ENCODE measurements around the gene ZBTB17.
"Not testable (repeated sequence)": the region's sequence is repeated elsewhere in the genome, so short reads cannot be mapped to it uniquely, and the experiment has no call there.

ZBTB17 gene

GRCh38 chr1:16001274-16001673, 25.4 kb upstream of the ZBTB17 start:
- not testable (repeated sequence) for H3K36me3 ChIP-seq (ENCODE audit: insufficient read depth, low read length); H3K9me3 ChIP-seq (ENCODE audit: control insufficient read depth, insufficient read depth, low read length); H3K9ac ChIP-seq (ENCODE audit: low read depth, low read length); H3K4me1 ChIP-seq (ENCODE audit: insufficient read depth, low read length)

GRCh38 chr1:15998929-15999328, 23.0 kb upstream of the ZBTB17 start:
- no peaks in the 10 kb centered on the region for H3K36me3 ChIP-seq (ENCODE audit: insufficient read depth, low read length)
- H3K9me3 ChIP-seq (ENCODE audit: control insufficient read depth, insufficient read depth, low read length): no peaks in the 10 kb centered on the region

GRCh38 chr1:15997637-15998280, 21.9 kb upstream of the ZBTB17 start:
- H3K4me1 ChIP-seq (ENCODE audit: insufficient read depth, low read length): no peaks in the 10 kb centered on the region

More at GRCh38 chr1:15998929-15999328, 23.0 kb upstream of the ZBTB17 start:
- Histone ChIP-seq H3K4me1 (ENCODE audit: insufficient read depth, low read length) (peaks cover 3% of the 10 kb centered on the region; the same call in 1 of the 2 replicates), H3K9ac (ENCODE audit: low read depth, low read length) (no peak overlapping the region)

GRCh38 chr1:15997076-15997585, 21.2 kb upstream of the ZBTB17 start:
- Histone ChIP-seq H3K9ac (ENCODE audit: low read depth, low read length) (no peak overlapping the region), H3K4me1 (ENCODE audit: insufficient read depth, low read length) (no peaks in the 10 kb centered on the region), H3K9me3 (ENCODE audit: control insufficient read depth, insufficient read depth, low read length) (no peaks in the 10 kb centered on the region), H3K36me3 (ENCODE audit: insufficient read depth, low read length) (no peaks in the 10 kb centered on the region)

More at GRCh38 chr1:15997637-15998280, 21.9 kb upstream of the ZBTB17 start:
- Histone ChIP-seq H3K9me3 (ENCODE audit: control insufficient read depth, insufficient read depth, low read length) (no peaks in the 10 kb centered on the region), H3K36me3 (ENCODE audit: insufficient read depth, low read length) (no peaks in the 10 kb centered on the region), H3K9ac (ENCODE audit: low read depth, low read length) (no peak overlapping the region)

GRCh38 chr1:15994590-15995351, 18.9 kb upstream of the ZBTB17 start:
- H3K36me3 ChIP-seq (ENCODE audit: insufficient read depth, low read length): no peaks in the 10 kb centered on the region
- H3K9ac ChIP-seq (ENCODE audit: low read depth, low read length): no peak overlapping the region
- no peaks in the 10 kb centered on the region for H3K9me3 ChIP-seq (ENCODE audit: control insufficient read depth, insufficient read depth, low read length)
- H3K4me1 ChIP-seq (ENCODE audit: insufficient read depth, low read length): no peaks in the 10 kb centered on the region

- H3K9me3 ChIP-seq (ENCODE audit: control insufficient read depth, insufficient read depth, low read length): no peaks in the 10 kb centered on the region
- no peak overlapping the region for H3K9ac ChIP-seq (ENCODE audit: low read depth, low read length)
- no peaks in the 10 kb centered on the region for H3K36me3 ChIP-seq (ENCODE audit: insufficient read depth, low read length)
- no peaks in the 10 kb centered on the region for H3K4me1 ChIP-seq (ENCODE audit: insufficient read depth, low read length)
Measured at GRCh38 chr1:15994081-15994480, 18.2 kb upstream of the ZBTB17 start.

GRCh38 chr1:15993666-15994065, 17.8 kb upstream of the ZBTB17 start:
- H3K36me3 ChIP-seq (ENCODE audit: insufficient read depth, low read length): no peaks in the 10 kb centered on the region
- H3K4me1 ChIP-seq (ENCODE audit: insufficient read depth, low read length): no peaks in the 10 kb centered on the region
- H3K9me3 ChIP-seq (ENCODE audit: control insufficient read depth, insufficient read depth, low read length): no peaks in the 10 kb centered on the region
- no peak overlapping the region for H3K9ac ChIP-seq (ENCODE audit: low read depth, low read length)

GRCh38 chr1:15992582-15993500, 16.9 kb upstream of the ZBTB17 start:
- no peaks in the 10 kb centered on the region for H3K36me3 ChIP-seq (ENCODE audit: insufficient read depth, low read length)
- H3K4me1 ChIP-seq (ENCODE audit: insufficient read depth, low read length): no peaks in the 10 kb centered on the region
- H3K9ac ChIP-seq (ENCODE audit: low read depth, low read length): no peak overlapping the region
- H3K9me3 ChIP-seq (ENCODE audit: control insufficient read depth, insufficient read depth, low read length): no peaks in the 10 kb centered on the region

- Histone ChIP-seq H3K4me1 (ENCODE audit: insufficient read depth, low read length) (no peaks in the 10 kb centered on the region), H3K9me3 (ENCODE audit: control insufficient read depth, insufficient read depth, low read length) (no peaks in the 10 kb centered on the region), H3K36me3 (ENCODE audit: insufficient read depth, low read length) (no peaks in the 10 kb centered on the region), H3K9ac (ENCODE audit: low read depth, low read length) (no peak overlapping the region)
Measured at GRCh38 chr1:15992187-15992553, 16.3 kb upstream of the ZBTB17 start.

GRCh38 chr1:15991427-15992186, 15.7 kb upstream of the ZBTB17 start:
- Histone ChIP-seq H3K4me1 (ENCODE audit: insufficient read depth, low read length) (no peaks in the 10 kb centered on the region), H3K9me3 (ENCODE audit: control insufficient read depth, insufficient read depth, low read length) (no peaks in the 10 kb centered on the region), H3K9ac (ENCODE audit: low read depth, low read length) (no peak overlapping the region), H3K36me3 (ENCODE audit: insufficient read depth, low read length) (no peaks in the 10 kb centered on the region)

GRCh38 chr1:15989776-15990175, 13.9 kb upstream of the ZBTB17 start:
- H3K36me3 ChIP-seq (ENCODE audit: insufficient read depth, low read length): no peaks in the 10 kb centered on the region
- H3K9ac ChIP-seq (ENCODE audit: low read depth, low read length): no peak overlapping the region
- no peaks in the 10 kb centered on the region for H3K4me1 ChIP-seq (ENCODE audit: insufficient read depth, low read length)
- H3K9me3 ChIP-seq (ENCODE audit: control insufficient read depth, insufficient read depth, low read length): no peaks in the 10 kb centered on the region

- Histone ChIP-seq H3K4me1 (ENCODE audit: insufficient read depth, low read length) (no peaks in the 10 kb centered on the region), H3K9me3 (ENCODE audit: control insufficient read depth, insufficient read depth, low read length) (no peaks in the 10 kb centered on the region), H3K36me3 (ENCODE audit: insufficient read depth, low read length) (no peaks in the 10 kb centered on the region), H3K9ac (ENCODE audit: low read depth, low read length) (no peak overlapping the region)
Measured at GRCh38 chr1:15988856-15989736, 13.2 kb upstream of the ZBTB17 start.
